ENCODE results near the gene DAGLB.
"Not testable (repeated sequence)": the region's sequence is repeated elsewhere in the genome, so short reads cannot be mapped to it uniquely, and the experiment has no call there.

DAGLB gene, protein sequence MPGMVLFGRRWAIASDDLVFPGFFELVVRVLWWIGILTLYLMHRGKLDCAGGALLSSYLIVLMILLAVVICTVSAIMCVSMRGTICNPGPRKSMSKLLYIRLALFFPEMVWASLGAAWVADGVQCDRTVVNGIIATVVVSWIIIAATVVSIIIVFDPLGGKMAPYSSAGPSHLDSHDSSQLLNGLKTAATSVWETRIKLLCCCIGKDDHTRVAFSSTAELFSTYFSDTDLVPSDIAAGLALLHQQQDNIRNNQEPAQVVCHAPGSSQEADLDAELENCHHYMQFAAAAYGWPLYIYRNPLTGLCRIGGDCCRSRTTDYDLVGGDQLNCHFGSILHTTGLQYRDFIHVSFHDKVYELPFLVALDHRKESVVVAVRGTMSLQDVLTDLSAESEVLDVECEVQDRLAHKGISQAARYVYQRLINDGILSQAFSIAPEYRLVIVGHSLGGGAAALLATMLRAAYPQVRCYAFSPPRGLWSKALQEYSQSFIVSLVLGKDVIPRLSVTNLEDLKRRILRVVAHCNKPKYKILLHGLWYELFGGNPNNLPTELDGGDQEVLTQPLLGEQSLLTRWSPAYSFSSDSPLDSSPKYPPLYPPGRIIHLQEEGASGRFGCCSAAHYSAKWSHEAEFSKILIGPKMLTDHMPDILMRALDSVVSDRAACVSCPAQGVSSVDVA

DNA sequence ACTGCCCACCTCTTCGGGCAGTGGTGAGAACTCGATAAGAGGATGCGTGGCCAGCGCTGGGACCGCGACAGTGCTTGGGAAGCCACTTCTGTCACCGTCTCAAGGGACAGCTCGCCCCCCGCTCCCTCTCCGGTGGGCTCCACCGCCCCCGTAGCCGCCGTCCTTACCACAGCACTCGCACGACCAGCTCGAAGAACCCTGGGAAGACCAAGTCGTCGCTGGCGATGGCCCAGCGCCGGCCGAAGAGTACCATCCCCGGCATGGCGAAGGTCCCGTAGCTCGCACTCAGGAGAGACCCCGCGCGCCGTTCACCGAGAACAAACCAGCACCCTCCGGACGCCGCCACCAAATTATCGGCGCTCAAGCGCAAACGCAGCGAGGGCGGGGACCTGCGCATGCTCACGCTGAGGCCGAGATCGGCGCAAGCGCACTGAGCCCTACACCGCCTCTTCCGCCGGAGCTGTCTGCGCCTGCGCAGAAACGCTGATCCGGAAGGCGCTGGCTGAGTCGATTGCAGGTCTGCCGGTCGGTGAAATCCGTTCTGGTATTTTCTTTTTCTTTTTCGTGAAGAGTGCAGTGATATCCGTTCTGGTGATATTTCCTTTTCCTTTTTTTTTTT lies at the start of gene DAGLB:
Gene DAGLB, minus strand, starts transcription at position 374 of the 619 bp plus-strand sequence. Its CDS starts 112 bp downstream, at position 262.
- peak; percentile 85 for DNase-seq (ENCODE audit: low read depth)

DNA sequence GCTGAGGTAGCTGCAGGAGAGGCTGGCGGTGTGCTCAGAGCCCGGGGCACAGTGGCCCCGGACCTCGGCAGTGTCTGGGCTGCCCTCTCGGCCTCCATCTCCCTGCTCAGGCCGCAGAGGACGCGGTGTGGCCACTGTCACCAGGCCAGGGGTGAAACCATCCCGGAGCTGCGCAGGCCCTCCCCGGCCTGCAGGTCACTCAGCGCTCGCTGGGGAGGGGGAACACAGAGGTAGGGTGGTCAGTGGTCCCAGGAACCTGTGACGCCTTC lies 49.8 kb upstream of the DAGLB start:
- DNase-seq (ENCODE audit: low read depth) = no peak

DNA sequence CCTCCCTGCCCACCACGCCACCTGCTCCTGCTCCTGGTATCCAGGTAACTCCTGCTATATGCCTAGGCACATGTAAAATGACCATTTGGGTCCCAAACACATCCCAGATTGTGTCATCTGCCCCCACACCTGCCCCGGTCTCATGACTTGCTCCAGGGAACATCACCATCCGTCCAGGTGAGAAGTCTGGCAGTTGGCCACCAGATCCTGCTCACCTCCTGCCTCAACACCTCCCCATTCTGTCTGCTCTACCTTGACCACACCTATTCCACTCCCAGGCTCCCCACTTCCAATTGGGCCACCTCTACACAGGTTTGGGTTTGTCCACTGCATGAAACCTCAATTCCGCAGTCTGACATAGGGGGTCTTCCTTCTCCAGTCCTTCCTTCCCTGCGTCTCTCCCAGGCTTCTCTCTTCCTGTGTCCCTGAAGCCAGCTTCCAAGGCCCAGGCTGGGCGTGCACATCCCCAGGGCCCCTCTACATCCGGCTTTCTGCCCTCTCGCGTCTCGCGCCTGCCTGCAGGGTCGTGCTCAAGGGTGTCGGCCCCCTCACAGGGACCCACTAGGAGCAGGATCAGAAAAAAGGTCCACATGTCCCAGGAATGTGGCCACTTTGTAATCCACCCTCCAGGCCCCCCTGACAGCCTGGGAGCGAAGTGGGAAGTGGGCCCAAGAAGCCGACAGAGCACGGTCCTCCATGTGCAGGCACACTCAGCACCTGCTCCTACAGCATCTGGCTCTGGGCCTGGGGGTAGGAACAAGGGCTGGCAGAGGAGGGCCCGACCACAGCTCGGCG lies 49.3 kb upstream of the DAGLB start:
- DNase-seq (ENCODE audit: low read depth) = no peak

DNA sequence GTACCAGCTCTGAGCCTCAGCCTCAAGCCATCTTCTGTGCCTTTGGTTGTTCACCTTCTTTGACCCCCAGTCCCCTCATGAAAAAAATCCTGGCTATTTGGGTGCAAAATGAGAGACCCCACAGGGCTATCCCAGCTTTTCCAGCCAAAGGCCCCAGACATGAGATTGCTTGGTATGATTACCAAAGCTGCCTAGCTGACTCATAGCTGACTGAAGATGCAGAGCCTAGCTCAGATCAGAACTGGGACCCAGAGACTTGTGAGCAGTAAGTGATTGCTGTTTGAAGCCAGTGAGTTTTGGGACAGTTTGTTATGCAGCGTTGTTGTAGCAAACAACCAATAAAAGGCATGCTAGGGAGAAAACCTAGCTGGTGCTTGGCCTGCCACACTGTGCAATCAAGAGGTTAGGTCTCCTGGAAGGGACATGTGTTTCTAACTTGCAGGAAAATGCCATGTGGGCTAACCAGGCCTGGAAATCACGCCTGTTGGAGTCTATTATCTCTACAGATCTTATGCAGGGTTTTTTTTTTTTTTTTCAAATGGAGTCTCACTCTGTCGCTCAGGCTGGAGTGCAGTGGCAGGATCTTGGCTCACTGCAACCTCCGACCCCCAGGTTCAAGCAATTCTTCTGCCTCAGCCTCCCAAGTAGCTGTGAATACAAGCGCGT lies 48.0 kb upstream of the DAGLB start:
- peak; percentile 67 for DNase-seq (ENCODE audit: low read depth)

DNA sequence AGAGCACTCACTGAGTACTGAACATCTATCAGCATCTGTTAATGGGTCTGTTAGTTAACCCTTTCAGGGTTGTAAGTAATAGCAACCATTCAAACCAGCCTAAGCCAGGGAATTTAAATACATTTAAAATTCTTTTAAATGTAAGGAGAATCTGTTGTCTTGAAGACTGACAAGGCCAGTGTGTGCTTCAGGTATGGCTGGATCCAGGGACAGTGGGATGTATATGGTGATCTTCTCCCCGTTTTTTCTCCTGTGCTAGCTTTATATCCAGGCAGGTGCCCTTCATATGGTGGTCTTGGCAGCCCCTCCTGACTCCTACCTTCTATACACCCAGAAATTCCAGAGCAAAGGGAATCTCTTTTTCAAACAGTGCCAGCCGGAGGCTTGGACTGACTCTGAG lies 46.6 kb upstream of the DAGLB start:
- DNase-seq (ENCODE audit: low read depth) = no peak

DNA sequence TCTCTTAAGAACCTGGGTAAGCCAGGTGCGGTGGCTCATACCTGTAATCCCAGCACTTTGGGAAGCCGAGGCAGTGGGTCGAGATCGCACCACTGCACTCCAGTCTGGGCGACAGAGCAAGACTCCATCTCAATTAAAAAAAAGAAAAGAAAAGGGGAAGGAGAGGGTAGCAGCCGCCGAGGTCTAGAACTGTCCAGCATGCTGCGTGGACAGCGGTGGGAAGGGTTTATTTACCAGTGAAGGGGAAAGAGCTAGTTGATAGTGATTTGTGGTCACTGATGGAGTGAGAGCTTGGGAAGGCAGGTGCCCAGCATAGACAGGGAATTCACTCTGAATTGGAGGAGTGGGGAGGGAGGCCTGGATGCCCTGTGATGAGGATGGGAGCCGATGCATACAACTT lies 43.4 kb upstream of the DAGLB start:
- DNase-seq (ENCODE audit: low read depth) = no peak

DNA sequence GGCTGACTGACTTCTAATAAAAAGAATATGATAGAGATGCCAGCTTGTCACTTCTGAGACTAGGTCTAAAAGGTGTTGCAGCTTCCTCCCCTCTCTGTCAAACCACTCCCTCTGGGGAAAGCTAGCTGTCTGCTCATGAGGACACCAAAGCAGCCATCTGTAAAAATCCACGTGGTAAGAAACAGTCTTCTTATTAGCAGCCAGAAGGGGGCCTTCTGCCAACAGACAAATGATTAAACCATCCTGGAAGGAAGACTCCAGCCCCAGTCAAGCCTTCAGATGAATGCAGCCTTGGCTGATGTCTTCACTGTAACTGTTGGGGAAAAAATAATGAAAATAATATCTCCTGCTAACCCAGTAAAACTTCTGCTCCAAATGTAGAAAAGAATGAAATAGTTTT lies 41.9 kb upstream of the DAGLB start:
- DNase-seq (ENCODE audit: low read depth) = no peak

DNA sequence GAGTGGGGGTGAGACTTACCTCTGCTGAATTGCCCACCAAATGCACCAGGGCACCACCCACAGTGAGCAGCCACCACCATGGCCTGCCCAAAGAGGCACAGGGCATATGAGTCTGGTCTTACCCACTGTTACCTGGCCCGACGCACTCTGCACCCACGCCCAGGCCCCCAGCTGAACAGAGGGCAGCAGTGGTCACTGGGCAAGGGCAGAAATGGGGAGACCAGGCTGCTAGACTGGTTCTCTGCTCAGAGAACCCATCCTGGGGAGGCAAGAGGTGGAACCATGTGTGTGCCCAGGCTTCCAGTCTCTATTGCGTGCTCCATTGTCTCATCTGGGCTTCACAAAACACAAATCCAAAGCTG lies 39.4 kb upstream of the DAGLB start:
- DNase-seq (ENCODE audit: low read depth) = no peak

DNA sequence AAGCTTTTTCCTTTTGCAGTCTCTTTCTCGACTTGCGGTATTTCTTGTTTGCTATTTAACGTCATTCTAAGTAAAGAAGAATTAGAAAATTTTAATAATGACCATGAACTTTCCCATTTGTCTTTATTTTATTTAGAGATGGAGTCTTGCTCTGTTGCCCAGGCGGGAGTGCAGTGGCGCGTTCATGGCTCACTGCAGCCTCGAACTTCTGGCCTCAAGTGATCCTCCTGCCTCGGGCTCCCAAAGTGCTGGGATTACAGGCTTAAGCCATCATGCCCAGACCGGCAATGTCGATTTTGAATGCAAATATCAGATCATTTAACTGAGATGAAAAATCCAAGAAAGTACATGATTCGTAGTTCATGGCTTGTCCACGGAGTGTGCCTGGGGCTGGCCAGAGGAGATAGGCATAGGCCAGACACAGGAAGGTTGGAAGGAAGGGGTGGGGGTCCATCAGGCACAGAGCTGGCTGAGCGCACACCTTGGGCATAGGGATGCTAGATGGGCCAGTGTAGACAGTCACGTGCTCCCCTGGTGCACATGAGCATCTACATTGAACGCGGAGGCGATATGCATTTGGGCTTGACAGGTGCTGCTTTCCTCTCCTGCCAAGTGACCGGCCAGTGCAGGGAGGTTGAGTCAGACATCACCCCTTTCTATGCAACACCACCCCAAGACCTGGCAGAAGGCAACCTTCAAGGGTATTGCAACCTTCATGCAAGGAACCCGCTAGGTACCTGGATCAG lies 38.9 kb upstream of the DAGLB start:
- no peak for DNase-seq (ENCODE audit: low read depth)

DNA sequence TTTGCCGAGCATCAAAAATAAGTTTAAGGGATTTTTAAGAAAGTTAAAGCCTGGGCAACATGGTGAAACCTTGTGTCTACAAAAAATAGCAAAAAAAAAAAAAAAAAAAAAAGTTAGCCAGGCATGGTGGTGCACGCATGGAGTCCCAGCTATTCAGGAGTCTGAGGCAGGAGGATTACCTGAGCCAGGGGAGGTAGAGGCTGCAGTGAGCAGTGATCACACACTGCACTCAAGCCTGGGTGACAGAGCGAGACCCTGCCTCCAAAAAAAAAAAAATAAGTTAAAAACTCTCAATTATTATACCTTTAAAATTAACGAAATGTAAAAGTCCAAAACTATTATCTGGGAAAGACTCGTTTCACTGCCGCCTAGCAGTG lies 35.0 kb upstream of the DAGLB start:
- DNase-seq (ENCODE audit: low read depth) = no peak

DNA sequence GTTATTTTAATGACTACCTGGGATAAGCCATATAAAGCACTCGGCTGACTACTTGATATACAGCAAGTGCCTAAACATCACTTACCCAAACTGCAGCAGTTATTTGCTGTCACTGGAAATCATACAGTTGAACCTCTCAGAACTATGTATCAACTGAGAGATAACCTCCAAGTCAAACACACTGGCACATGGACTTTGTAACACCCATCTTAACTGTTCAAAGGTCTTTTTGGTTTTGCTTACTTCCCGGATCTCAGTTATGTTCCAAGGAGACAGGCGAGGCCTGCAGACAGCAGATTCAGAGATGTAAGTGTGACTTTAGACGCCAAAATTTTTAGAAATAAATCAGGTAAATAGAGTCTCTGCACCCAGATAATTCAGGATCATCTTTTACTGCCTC lies 34.6 kb upstream of the DAGLB start:
- no peak for DNase-seq (ENCODE audit: low read depth)

DNA sequence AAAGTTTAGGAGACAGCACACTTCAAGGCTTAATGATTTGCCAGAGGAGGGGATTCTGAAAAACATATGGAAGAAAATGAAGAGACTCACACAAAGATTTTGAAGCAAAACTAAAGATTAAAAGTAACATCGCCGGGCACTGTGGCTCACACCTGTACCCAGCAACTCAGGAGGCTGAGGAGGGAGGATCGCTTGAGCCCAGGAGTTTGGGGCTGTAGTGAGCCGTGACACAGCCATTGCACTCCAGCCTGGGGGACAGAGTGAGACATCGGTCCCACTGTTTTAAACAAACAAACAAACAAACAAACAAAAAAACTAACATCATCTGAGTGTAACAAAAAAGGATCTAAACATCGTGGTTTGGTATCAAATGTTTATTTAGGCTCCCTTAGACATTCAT lies 33.7 kb upstream of the DAGLB start:
- no peak for DNase-seq (ENCODE audit: low read depth)

DNA sequence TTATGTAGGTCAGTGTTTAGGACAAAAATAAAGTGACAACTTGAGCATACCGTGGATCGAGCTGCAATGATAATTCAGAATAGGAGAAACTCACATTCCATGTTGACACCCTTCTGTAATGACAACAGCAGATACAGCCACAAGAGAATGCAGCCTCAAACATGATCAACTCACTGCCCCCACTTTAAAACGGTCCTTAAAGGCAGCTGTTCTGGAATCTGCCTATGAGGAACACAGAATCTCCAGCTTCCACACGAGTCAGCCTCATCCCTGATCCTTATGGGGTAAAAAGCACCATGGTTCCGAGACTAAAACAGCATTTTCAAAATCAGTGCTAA lies 32.5 kb upstream of the DAGLB start:
- no peak for DNase-seq (ENCODE audit: low read depth)

DNA sequence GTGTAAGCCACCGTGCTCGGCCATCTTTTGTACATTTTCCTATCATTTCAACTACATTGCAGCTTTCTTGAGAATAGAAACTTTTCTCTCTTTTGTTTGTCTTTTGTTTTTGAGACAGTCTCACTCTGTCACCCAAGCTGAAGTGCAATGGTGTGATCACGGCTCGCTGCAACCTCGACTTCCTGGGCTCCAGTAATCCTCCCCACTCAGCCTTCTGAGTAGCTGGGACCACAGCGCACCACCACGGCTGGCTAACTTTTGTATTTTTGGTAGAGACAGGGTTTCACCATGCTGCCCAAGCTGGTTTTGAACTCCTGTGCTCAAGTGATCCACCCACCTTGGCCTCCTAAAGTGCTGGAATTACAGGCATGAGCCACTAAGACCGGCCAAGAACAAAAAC lies 31.3 kb upstream of the DAGLB start:
- DNase-seq (ENCODE audit: low read depth) = no peak

DNA sequence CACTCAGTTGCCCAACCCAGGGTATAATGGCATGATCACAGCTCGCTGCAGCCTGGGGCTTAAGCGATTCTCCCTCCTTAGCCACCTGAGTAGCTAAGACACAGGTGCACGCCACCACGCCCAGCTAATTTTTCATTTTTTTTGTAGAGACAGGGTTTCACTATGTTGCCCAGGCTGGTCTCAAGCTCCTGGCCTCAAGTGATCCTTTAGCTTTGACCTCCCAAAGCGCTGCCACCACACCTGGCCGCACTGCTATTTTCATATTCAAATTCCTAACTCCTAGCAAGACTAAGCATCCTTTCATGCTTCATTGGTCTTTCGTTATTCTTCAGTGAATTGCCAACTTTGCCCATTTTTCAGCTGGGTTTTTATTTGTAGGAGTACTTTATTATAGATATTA lies 30.4 kb upstream of the DAGLB start:
- DNase-seq (ENCODE audit: low read depth) = no peak

DNA sequence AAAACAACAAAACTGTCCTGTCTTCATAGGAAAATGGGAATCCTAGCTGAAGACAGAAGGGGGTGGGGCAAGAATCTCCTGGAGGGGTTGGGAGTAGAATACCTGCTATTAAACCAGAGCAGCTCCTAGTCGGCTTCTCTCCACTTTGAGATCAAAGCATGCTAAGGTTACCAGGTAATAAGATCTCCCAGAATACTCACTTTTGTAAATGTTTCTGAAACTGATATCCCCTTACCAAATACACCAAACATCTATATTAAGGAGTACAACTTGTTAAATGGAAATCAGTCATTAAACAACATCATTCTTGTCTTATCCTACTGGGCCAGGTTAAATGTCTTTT lies 29.5 kb upstream of the DAGLB start:
- DNase-seq (ENCODE audit: low read depth) = no peak

DNA sequence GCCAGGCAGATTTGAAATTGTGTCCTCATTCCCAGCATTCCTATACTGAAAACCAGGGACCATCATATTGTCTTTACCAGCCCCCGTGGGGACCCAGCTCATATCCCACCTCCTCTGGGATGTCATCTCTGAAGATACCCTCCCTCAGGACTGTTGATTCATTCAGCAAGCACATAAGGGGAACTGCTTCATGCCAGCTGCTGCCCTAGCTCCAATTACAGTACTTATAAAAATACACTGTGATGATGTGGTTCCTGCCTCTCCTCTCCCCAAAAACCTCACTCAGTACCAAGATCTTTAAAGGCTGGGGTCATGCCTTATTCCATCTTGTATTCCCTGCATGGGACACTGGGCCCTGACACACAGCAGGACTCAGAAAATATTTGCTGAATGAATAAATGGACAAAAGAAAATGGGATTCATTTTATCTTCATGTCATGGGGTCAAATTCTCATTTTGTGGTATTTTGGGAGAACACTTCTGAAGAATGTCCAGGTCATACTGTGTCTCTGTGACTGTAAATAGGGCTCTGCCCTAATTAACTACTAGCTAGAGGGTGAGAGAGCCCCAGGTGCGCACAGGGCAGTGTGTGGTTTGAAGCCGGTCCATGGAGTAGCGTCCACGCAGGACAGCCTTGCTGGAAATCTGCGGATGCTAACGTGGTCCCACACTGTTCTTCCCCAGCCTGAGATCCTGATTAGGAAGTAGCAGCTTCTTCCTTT lies 29.0 kb upstream of the DAGLB start:
- DNase-seq (ENCODE audit: low read depth) = no peak

DNA sequence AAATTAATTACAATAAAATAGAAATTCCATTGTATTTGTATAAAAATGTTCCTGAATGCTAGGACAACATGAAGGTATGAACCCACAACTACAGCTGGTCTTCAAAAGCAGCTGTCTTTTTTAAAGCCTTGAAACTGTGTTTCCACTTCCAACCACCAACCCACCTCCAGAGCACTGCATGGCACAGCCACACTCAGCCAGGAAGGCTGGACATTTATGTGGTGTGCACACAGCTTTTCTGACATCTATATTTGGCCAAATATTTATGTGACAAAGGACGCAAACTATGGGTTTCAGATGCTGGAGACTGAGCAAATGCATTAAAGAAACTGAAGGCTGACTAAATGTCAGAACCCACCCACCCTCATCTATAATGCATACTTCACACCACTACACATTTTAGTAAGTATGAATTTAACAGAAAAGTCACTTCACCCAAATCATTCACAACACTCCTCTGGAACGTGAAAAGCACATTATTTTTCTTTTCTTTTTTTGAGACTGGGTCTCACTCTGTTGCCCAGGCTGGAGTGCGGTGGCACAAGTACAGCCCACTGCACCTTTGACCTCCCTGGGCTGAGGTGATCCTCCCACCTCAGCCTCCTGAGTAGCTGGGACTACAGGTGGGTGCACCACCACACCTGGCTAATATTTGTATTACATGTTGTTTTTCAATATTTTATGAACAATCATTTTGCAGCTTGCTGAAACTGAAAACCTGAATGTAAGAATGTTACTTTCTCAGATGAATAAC lies 27.9 kb upstream of the DAGLB start:
- DNase-seq (ENCODE audit: low read depth) = no peak

DNA sequence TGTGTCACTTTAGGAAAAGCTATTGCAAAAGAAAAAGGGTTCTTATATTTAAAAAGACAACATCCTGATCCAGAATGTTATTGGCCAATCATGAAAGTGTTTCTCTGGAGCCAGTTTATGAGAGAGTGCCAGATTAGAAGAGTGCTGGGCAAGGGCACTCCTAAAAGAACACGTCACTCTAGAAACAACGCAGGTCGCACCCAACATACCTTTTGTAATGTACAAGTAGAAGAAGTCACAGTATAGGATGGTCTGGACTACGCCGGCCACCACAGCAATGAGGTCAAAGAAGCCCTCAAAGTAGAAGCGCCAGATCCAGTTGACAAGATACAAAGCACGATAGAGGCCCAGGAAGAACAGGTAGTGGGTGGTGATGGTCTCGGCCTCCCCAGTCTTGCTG lies 18.1 kb upstream of the DAGLB start:
- no peak for DNase-seq (ENCODE audit: low read depth)

DNA sequence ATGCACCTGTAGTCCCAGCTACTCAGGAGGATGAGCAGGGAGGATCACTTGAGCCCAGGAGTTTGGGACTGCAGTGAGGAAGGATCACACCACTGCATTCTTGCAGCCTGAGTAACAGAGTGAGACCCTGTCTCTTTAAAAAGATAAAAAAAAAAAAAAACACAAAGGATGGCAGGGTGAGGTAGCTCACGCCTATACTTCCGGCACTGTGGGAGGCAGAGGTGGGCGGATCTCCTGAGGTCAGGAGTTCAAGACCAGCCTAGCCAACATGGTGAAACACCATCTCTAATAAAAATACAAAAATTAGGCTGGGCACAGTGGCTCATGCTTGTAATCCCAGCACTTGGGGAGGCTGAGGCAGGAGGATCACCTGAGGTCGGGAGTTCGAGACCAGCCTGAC lies 15.9 kb upstream of the DAGLB start:
- DNase-seq (ENCODE audit: low read depth) = not testable (repeated sequence)
